Transverse colon (tissue), 3 donors: ENCODE data around the gene MGAT4A.

ENCODE experiments used
- POLR2A ChIP-seq: fragments of 450-650 bp; IDR thresholded peaks from one replicate; pipeline ENCODE4 v1.6.1; 2016; ENCODE audit warnings: antibody characterized with exemption, mild to moderate bottlenecking, moderate library complexity
- TF ChIP-seq, protein P1 (sequence below), 5 experiments: fragments of 200-600 bp in 3 of 5; fragments of 450-650 bp in 2 of 5; sonication (generic) in 3 of 5; IDR thresholded peaks; 1 replicate in 2 of 5; 2 replicates in 3 of 5; pipeline ENCODE4 v1.5.1; 2016 to 2017; ENCODE audit warnings: antibody characterized with exemption in 5 of 5, inconsistent platforms in 3 of 5, mild to moderate bottlenecking in 2 of 5, moderate library complexity in 1 of 5

GRCh38 chr2:98579926-98580325 is 151.0 kb downstream of the MGAT4A start:
- TF ChIP-seq POLR2A = no peak
- TF ChIP-seq, protein P1, sequence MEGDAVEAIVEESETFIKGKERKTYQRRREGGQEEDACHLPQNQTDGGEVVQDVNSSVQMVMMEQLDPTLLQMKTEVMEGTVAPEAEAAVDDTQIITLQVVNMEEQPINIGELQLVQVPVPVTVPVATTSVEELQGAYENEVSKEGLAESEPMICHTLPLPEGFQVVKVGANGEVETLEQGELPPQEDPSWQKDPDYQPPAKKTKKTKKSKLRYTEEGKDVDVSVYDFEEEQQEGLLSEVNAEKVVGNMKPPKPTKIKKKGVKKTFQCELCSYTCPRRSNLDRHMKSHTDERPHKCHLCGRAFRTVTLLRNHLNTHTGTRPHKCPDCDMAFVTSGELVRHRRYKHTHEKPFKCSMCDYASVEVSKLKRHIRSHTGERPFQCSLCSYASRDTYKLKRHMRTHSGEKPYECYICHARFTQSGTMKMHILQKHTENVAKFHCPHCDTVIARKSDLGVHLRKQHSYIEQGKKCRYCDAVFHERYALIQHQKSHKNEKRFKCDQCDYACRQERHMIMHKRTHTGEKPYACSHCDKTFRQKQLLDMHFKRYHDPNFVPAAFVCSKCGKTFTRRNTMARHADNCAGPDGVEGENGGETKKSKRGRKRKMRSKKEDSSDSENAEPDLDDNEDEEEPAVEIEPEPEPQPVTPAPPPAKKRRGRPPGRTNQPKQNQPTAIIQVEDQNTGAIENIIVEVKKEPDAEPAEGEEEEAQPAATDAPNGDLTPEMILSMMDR (IDR thresholded peaks at IDR 0.05) = no peak
